ENCODE measurements around the gene RTBDN.

RTBDN gene

DNA sequence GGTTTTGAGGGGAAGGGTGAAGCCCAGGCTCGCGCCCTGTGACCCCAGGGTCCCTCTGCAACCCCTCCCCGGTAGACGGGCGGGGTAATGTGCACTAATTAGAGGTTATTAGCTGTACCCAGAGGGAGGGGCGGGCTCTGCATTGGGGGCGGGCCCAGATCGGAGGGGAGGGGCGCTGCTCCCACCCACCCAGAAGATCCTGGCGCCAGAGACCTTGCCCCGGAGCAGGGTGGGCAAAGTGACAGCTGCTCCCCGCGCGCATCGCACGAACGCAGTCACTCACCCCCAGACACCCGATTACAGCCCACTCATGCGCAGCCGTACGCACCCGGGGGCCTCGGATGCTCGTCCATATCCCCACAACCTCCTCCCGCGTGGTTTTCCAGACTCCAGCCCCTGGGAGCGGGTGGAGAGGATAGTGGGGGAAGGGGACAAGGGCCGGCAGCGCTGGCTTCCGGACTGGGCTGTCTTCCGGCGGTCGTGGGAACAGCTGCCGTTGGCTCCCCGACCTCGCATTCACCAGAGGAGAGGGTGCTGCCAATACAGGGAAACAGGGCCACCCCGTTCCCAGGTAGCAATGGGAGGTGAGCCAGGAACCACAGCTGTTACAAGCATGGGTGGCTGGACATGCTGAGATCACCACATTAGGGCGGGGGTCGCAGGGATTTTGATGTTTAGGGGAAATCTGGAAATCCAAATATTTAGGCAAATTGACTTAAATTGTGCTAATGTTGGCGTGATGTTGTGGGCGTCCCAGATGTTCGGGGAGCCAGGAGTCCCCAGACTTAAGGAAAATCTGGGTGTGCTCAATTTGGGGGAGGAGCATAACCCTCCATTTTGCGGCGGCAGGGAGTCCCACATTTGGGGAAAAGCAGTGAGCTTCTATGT is 56.1 kb downstream of the RTBDN start:
- DNase-seq, result peak; percentile 67

DNA sequence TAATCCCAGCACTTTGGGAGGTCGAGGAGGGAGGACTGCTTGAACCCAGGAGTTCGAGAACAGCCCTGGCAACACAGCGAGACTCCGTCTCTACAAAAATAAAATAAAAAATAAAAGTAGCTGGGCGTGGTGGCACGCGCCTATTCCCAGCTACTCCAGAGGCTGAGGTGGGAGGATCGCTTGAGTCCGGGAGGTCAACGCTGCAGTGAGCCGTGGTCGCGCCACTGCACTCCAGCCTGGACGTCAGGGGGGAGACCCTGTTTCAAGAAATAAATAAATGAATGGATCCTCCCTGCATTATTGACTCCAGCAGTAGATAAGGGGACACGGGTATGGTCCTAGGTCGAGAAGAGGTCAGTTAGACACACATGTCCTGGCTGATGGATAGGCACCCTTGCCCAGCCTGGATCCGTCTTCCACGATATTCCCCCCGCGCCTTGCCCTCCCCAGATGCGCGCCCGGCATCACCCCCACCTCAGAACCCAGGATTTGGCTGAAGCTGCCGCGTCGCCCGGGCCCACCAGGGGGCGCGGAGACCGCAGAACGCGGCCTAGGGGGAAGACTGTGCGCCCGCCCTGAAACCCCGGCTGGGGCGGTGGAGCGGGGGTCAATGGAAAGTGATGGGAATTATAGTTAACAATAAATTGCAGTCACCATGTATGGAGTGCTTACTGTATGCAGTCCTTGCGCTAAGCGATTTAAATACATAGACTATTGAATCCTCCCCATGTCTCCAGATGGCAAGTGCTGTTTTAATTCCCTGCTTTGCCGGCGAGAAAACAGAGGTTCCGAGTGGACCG is 57.0 kb downstream of the RTBDN start:
- DNase-seq, result peak; percentile 62

Measured in NCI-H510A (cell line).